ENCODE data around the gene STMN1.

DNA sequence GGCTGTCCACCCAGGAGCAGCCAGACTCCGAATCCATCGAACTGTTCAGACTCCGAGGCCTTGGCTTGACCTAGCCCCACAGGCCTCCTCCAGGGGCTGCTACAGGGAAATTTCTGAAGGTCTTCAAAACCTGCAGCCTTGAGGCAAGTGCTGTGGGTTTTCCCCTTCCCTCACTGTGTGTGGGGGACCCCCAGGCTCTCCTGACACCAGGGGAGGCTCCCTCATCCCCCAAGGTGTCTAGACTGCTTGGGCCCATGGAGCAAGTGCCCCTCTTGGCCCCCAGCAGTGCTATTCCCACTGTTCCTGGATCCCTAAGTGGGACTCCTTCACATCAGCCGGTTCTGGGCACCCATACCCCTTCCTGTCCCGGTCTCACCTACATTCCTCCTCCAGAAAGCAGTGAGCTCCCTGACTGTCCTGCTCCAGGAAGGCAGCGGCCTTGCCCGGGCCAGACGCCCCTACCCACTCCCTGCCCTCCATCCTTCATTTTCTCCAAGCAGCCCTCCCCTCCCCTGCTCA lies 31.5 kb downstream of the STMN1 start:
- TF ChIP-seq CTCF (IDR thresholded peaks at IDR 0.05) (no peak), POLR2A (IDR thresholded peaks at IDR 0.05) (no peak)

Data from lower leg skin (tissue), 3 donors.